Nephron progenitor cell (in vitro differentiated cells): Measurements from ENCODE around the gene PNISR.

Source experiments
- DNase-seq: peaks from one replicate; pipeline ENCODE4 v3.0.0; 2021
- H3K27ac Mint-ChIP-seq: 2 replicates; pipeline ENCODE4 v1.8.0; 2021; ENCODE audit warnings: mild to moderate bottlenecking, moderate library complexity, mixed read lengths
- H3K27me3 Mint-ChIP-seq: 2 replicates; pipeline ENCODE4 v1.8.0; 2021; ENCODE audit warnings: mild to moderate bottlenecking, low read depth, mixed read lengths; ENCODE audit not compliant: poor library complexity
- H3K36me3 Mint-ChIP-seq: 2 replicates; pipeline ENCODE4 v1.8.0; 2021; ENCODE audit warnings: low read depth, mixed read lengths
- H3K4me1 Mint-ChIP-seq: 2 replicates; pipeline ENCODE4 v1.8.0; 2021; ENCODE audit warnings: mixed read lengths
- H3K4me3 Mint-ChIP-seq: 2 replicates; pipeline ENCODE4 v1.8.0; 2021; ENCODE audit warnings: mild to moderate bottlenecking, moderate library complexity, mixed read lengths
- H3K9me3 Mint-ChIP-seq: 2 replicates; pipeline ENCODE4 v1.8.0; 2021; ENCODE audit warnings: mild to moderate bottlenecking, moderate library complexity, mixed read lengths
- TF ChIP-seq, protein P1 (sequence below): fragments of 200-600 bp; sonication (generic); IDR thresholded peaks from 2 replicates; pipeline ENCODE4 v1.5.0; 2021; ENCODE audit warnings: antibody characterized with exemption

Gene PNISR

DNA sequence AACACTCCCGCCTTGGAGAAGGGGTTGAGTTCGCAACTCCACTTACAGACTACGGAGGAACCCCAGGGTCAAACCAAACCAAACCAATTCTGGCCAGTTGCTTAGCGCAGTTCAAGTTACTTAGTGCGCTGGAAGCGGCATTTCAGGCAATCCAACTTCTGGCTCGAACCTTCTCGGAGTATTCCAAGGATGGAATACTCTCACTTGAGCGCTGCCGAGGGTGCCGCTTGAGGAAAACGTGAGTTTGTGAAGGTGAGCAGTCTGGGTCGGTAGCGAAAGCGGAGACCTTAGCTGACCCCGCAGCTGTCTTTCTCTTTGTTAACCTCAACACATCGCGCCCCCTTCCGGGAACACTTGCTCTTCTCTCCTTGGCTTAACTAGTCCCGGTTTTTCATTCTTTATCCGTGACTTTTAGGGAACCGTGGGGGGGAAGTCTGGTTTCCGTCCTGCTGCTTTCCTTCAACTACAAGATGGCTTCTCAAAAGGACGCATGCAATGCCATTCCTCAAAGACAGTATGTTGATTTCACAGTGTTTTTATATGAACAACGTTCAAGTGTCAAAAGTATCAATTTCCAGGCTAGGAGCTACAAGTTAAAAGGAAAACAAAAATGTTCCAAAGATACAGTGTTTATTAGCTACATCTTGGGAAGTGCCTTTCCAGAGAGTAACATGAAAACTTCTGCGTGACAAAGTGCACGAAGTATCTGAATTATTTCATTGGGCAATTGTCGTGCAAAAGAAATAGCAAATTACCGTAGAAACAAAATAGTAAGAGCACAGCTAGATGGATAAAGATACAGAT is 741 bp upstream of the PNISR start:
- DNase-seq, result peak; percentile 82
- Mint-ChIP-seq H3K4me3 (peak overlapping the region; percentile 96), H3K36me3 (peaks cover 54% of the 10 kb centered on the region), H3K27me3 (peaks cover 8% of the 10 kb centered on the region), H3K27ac (peak overlapping the region; percentile 100), H3K9me3 (no peaks in the 10 kb centered on the region), H3K4me1 (peaks cover 64% of the 10 kb centered on the region)
- TF ChIP-seq, protein P1, sequence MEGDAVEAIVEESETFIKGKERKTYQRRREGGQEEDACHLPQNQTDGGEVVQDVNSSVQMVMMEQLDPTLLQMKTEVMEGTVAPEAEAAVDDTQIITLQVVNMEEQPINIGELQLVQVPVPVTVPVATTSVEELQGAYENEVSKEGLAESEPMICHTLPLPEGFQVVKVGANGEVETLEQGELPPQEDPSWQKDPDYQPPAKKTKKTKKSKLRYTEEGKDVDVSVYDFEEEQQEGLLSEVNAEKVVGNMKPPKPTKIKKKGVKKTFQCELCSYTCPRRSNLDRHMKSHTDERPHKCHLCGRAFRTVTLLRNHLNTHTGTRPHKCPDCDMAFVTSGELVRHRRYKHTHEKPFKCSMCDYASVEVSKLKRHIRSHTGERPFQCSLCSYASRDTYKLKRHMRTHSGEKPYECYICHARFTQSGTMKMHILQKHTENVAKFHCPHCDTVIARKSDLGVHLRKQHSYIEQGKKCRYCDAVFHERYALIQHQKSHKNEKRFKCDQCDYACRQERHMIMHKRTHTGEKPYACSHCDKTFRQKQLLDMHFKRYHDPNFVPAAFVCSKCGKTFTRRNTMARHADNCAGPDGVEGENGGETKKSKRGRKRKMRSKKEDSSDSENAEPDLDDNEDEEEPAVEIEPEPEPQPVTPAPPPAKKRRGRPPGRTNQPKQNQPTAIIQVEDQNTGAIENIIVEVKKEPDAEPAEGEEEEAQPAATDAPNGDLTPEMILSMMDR, result peak; percentile 42

DNA sequence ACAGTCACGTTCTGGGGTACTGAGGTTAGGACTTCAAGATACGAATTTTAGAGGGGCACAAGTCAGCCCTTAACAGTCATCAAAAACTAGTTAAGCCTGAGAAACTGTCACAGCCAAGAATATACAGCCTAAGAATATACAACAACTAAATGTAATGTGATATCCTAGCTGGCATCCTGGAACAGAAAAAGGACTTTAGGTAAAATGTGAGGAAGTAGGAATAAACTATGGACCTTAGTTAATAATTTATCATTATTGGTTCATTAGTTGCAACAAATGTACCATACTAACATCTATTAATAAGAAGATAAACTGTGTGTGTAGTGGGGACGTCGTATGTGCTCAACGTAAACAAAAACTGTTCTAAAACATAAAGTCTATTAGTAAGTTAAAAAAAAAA is 1.1 kb downstream of the PNISR start:
- Mint-ChIP-seq H3K36me3 (peaks cover 53% of the 10 kb centered on the region), H3K27ac (peak overlapping the region; percentile 81), H3K4me1 (peaks cover 70% of the 10 kb centered on the region), H3K9me3 (no peaks in the 10 kb centered on the region), H3K27me3 (peaks cover 3% of the 10 kb centered on the region), H3K4me3 (peak overlapping the region; percentile 96)
- DNase-seq, result no peak
- TF ChIP-seq, protein P1, result no peak

DNA sequence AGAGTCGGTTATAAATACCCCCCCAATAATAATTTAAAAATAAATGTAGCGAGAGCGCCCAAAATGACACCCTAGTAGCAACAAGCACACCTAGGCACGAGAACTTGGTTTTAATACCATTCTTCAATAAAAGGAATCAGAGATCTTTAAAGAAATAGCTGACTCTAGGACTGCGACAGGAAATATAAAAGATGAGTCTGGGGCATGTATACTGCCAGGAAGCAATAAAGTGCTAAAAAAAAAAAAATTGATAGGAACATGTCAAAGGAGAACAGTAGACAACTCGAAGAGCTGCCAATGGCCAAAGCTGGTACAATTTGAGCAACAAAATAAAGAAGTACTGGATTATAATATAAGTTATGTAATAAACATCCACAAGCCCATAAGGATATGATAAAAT is 2.2 kb downstream of the PNISR start:
- TF ChIP-seq, protein P1, result no peak
- Mint-ChIP-seq H3K36me3 (peaks cover 50% of the 10 kb centered on the region), H3K4me1 (peaks cover 67% of the 10 kb centered on the region), H3K9me3 (no peaks in the 10 kb centered on the region), H3K27me3 (peaks cover 2% of the 10 kb centered on the region), H3K27ac (no peak overlapping the region), H3K4me3 (peak overlapping the region; percentile 96)
- no peak for DNase-seq

DNA sequence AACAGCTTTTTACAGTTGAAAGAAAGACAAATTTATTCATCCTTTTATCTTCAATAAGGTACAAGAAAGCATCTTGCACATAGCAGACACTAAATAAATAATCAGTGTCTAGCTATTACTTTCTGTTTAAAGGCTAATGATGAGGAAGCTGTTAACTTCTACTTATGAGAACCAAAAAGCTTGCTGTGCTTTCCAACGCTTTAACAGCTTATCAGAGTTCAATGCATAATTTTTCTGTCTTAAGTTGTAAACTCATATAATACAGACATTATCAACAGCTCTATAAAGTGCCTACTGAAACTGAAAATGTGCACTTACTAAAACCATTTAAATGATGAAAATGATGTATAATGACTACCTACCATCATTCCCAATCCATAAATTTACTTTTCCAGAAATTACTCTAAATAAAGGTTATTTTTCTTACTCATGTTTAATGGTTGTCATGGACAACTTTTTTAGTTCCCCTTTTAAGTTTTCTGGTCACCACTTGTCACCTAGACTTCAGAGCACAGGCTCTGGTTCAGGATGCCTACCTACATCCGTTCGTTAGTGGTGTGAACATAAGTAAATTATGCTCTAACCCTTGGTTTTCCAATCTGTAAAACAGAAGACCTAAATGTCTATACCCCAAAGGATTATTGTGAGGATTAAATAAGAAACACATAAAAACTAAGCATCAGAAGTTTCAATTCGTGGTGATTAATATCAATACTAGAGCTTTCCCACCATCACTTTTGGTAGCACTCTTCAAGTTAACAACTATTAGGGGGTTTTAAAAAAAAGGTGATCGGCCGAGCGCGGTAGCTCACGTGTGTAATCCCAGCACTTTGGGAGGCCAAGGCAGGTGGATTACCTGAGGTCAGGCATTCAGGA is 8.0 kb downstream of the PNISR start:
- no peak overlapping the region for H3K4me3 Mint-ChIP-seq
- H3K4me1 Mint-ChIP-seq, result peaks cover 33% of the 10 kb centered on the region
- no peaks in the 10 kb centered on the region for H3K9me3 Mint-ChIP-seq
- H3K27me3 Mint-ChIP-seq, result no peaks in the 10 kb centered on the region
- DNase-seq, result no peak
- TF ChIP-seq, protein P1, result no peak
- no peak overlapping the region for H3K27ac Mint-ChIP-seq
- H3K36me3 Mint-ChIP-seq, result peaks cover 57% of the 10 kb centered on the region

GRCh38 chr6:99416226-99416625 is 8.9 kb downstream of the PNISR start:
- no peak for DNase-seq
- H3K27ac Mint-ChIP-seq, result peak overlapping the region; percentile 71
- H3K9me3 Mint-ChIP-seq, result no peaks in the 10 kb centered on the region
- no peak overlapping the region for H3K4me3 Mint-ChIP-seq
- no peaks in the 10 kb centered on the region for H3K27me3 Mint-ChIP-seq
- peaks cover 55% of the 10 kb centered on the region for H3K36me3 Mint-ChIP-seq
- TF ChIP-seq, protein P1, result no peak
- peaks cover 24% of the 10 kb centered on the region for H3K4me1 Mint-ChIP-seq
